GM12874 (cell line): ENCODE results near the gene OTOP3.

Source experiments
- CTCF ChIP-seq: IDR thresholded peaks from 2 replicates; pipeline ENCODE4 v1.5.1; 2011; ENCODE audit warnings: low read depth, mild to moderate bottlenecking, control low read depth, low read length, moderate library complexity; ENCODE audit not compliant: insufficient read depth

Gene OTOP3

DNA sequence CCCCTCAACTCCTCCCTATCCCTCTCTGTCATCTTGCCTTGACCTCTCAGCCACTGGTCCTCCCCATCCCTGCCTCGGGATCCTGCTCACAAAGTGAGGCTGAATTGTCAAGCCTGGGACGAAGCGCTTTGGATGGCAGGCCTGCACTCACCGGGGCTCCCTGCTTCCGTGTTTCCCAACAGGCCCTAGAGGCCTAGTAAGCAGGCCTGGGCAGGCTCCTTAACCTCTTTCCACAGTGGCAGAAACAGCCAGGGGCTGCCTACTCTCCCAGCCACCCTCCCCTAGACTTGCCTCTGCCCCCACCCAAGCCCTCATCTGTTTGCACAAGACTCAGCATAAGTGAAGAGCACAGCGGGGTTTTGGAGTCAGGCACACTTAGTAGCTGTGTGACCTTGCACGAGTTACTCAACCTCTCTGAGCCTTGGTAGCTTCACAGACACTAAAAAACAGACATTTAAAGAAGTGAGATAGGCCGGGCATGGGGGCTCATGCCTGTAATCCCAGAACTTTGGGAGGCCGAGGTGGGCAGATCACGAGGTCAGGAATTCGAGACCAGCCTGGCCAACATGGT, 37.2 kb upstream of the OTOP3 start:
- no peak for TF ChIP-seq CTCF

DNA sequence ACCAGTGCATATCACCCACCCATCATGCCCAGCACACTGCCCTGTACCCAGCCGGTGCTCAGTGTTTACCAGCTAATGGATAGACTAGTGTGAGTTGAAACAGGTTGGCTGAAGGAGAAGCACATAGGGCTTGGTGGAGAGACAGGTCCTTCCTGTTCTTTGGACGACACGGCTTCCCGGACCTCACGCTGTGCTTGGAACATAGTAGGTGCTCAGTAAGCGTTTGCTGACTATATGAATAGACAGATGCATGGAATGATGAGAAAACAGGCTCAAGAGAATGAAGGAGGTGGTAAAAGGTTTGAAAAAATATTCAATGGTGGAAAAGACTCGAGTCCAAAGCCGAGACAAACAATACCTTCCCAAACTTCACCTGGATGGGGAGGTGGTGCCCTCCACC, 35.5 kb upstream of the OTOP3 start:
- TF ChIP-seq CTCF: no peak

DNA sequence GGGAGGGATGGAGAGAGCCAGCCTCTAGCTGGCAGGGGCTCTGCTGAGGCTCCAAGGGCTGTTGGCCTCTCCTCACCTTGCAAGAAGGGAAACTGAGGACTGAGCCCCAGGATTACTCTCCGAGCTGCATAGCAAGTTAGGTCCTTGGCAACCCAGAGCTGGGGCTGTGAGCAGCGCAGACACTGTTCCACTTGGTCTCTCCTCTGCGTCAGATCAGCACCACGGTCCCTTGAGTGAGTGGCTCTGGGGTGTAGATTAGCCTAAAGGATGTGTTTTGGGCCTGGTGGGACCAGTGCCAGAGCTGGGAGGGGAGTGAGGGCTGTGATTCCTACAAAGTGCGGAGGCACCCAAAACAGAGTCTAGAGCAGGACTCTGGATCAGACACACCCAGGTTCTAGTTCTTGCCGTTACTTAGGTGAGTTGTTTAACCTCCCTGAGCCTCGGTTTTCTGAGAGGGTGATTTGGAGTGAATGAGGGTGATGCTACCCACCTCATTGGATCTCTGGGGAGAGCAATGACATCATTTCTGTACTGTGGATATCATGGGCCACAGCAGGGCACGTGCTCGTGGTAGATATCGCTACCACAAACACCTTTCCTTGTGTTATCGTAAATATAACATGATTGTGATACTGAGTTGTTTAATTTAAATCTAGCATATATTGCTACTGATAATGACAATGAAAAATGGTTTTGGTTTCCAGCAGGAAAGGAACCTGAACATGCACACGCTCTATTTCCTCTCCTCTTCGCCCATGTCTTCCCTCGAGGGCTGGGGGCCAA, 34.2 kb upstream of the OTOP3 start:
- no peak for TF ChIP-seq CTCF

DNA sequence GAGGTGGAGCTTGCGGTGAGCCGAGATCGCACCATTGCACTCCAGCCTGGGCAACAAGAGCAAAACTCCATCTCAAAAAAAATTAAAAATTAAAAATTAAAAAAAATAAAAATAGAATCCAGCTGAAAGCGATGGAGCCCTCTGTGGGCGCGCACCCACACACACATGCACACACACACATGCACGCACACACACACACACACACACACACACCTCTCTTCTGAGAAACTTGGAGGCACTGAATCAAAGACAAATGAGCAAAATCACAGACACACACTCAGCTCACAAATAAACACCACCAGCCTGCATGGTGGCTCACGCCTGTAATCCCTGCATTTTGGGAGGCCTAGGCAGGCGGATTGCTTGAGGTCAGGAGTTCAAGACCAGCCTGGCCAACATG, 32.7 kb upstream of the OTOP3 start:
- TF ChIP-seq CTCF: no peak

- no peak for TF ChIP-seq CTCF
Observed at GRCh38 chr17:74903671-74904070, 32.0 kb upstream of the OTOP3 start.

- no peak for TF ChIP-seq CTCF
Observed at GRCh38 chr17:74904687-74905409, 30.9 kb upstream of the OTOP3 start.

DNA sequence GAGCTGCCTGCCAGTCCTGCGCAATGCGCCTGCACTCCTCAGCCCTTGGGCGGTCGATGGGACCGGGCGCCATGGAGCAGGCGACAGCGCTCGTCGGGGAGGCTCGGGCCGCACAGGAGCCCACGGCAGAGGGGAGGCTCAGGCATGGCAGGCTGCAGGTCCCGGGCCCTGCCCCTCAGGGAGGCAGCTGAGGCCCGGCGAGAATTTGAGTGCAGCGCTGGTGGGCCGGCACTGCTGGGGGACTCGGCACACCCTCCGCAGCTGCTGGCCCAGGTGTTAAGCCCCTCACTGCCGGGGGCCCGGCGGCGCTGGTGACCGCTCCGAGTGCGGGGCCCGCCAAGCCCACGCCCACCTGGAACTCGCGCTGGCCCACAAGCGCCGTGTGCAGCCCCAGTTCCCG, 28.7 kb upstream of the OTOP3 start:
- TF ChIP-seq CTCF: no peak
